HG03442 (cell line): Measurements from ENCODE around the gene ZYG11A.
"Not testable (repeated sequence)": the region's sequence is repeated elsewhere in the genome, so short reads cannot be mapped to it uniquely, and the experiment has no call there.

Experiments used
- ATAC-seq: cut with Tn5 transposase; IDR thresholded peaks from one replicate; pipeline ENCODE4 v1.9.1; 2021; ENCODE audit warnings: mild to moderate bottlenecking, moderate library complexity; ENCODE audit not compliant: unreplicated experiment

The ZYG11A gene

GRCh38 chr1:52842643-52843310 lies at the start of gene ZYG11A:
Gene ZYG11A (plus strand): TSS chr1:52842760. CDS start chr1:52842884, 124 bp downstream.
- peak; percentile 86 for ATAC-seq

DNA sequence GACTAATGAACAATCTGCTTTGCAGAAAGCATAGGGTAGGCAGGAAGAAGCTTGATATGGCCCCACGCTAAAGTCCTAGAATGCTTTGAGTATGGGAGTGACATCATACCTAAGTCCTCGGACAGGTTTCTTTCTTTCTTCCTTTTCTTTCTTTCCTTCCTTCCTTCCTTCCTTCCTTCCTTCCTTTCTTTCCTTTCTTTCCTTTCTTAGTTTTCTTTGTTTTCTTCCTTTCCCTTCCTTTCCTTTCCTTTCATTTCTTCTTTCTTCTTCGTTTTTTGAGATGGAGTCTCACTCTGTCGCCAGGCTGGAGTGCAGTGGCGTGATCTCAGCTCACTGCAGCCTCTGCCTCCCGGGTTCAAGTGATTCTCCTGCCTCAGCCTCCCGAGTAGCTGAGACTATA lies 48.8 kb upstream of the ZYG11A start:
- not testable (repeated sequence) for ATAC-seq

- ATAC-seq: no peak
Observed at GRCh38 chr1:52795464-52795863, 47.1 kb upstream of the ZYG11A start.

- ATAC-seq: no peak
Observed at GRCh38 chr1:52798331-52798730, 44.2 kb upstream of the ZYG11A start.

DNA sequence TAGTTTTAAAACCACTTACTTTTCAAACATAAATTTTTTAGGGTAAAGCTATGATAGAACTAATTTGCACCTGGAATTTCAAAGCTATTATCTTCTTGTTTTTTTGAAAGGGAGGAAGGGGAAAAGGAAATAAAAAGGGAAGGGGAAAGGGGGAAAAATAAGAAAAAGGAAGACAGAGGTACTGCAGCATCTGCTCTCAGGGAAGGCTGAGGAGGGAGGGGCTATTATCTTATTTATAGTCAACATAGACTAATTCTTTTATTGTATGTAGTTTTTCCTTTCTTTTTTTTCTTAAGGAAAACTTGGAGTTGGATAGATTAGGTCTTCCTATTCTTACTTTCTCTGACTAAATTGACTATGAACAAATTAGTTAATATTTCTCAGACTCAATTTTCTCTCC lies 41.5 kb upstream of the ZYG11A start:
- ATAC-seq: no peak

DNA sequence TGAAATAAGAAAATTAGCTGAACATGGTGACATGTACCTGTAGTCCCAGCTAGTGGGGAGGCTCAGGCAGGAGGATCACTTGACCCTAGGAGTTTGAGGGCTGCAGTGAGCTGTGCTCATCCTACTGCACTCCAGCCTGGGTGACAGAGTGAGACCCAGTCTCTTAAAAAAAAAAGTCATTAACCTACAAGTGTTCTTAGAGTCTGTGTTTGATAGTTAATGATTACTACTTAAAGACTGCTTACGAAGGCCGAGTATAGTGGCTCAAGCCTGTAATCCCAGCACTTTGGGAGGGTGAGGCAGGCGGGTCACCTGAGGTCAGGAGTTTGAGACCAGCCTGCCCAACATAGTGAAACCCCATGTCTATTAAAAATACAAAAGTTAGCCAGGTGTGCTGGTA lies 38.5 kb upstream of the ZYG11A start:
- ATAC-seq: not testable (repeated sequence)

DNA sequence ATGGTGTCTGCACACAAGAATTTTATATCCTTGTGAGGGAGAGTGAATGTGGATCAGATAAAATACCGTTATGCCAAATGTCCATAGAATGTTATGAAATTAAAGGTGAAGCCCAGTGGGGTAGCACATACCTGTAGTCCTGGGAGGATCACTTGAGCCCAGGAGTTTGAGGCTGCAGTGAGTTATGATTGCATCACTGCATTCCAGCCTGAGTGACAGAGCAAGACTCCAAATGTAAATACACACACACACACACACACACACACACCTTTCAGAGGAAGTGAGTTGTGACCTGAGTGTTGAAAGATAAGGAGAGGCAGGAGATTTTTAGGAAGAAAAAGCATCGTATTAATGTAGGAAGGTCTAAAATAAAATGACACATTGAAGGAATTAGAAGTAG lies 28.1 kb upstream of the ZYG11A start:
- no peak for ATAC-seq

DNA sequence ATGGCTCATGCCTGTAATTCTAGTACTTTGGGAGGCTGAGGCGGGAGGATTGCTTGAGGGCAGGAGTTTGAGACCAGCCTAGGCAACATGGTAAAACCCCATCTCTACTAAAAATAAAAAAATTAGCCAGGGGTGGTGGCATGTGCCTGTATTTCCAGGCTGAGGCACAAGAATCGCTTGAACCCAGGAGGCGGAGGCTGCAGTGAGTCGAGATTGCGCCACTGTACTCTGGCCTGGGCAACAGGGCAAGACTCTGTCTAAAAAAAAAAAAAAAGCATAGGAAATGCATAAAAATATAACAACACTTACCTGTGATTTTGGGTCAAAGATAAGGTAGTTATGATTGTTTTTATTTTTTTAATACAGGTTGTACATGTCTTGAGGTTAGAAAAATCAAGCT lies 21.7 kb upstream of the ZYG11A start:
- ATAC-seq: not testable (repeated sequence)

DNA sequence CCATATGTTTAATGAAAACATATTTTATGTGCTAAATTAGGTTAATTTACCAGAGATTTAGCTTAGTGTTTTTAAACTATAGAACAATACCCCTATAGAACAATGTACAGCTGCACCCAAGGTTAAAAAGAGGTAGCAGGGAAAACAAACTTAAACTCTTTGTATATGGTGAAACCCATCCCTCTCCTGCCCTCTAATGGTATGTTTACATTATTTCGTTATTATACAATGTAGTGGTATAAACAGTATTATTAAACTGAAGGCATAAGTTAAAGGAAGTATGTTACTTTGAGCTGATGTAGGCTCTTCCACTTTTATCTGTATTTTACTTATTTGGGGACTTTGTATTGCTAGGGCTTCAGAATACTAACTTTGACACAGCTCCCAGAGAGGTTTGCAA lies 16.7 kb upstream of the ZYG11A start:
- no peak for ATAC-seq

DNA sequence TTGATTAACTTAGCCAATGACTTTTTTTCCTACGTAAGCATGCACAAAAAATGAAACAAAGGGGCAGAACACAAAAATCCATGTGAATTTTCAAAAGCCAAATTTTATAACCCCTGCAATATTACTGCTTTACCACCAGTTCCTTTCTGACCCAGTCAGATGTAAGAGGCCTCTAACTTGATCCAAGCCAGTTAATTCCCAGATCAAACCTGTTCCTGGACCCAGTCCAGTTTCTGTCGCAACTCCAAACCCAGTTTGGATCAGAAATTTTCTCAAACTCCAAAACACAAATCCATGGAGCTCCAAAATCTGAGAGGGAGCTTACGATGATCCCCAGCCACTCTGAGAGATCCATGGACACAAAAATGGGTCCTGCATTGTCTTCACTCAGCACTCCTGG lies 7.8 kb upstream of the ZYG11A start:
- no peak for ATAC-seq

GRCh38 chr1:52836035-52836434 lies 6.5 kb upstream of the ZYG11A start:
- no peak for ATAC-seq

- ATAC-seq: not testable (repeated sequence)
Observed at GRCh38 chr1:52839175-52839574, 3.4 kb upstream of the ZYG11A start.

DNA sequence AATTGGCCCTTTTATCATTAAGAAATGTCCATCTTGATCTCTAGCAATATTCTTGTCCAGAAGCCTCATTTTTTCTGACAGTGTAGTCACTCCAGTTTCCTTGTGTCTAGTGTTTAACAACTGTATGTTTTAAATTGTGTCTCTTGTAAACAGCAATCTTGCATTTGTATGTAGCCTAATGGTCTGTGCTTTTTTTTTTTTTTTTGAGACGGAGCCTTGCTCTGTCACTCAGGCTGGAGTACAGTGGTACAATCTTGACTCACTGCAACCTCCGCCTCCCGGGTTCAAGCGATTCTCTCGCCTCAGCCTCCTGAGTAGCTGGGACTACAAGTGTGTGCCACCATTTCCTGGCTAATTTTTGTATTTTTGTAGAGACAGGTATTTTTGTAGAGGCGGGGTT lies 2.6 kb downstream of the ZYG11A start:
- ATAC-seq: not testable (repeated sequence)

GRCh38 chr1:52848423-52848822 lies 5.9 kb downstream of the ZYG11A start:
- no peak for ATAC-seq

DNA sequence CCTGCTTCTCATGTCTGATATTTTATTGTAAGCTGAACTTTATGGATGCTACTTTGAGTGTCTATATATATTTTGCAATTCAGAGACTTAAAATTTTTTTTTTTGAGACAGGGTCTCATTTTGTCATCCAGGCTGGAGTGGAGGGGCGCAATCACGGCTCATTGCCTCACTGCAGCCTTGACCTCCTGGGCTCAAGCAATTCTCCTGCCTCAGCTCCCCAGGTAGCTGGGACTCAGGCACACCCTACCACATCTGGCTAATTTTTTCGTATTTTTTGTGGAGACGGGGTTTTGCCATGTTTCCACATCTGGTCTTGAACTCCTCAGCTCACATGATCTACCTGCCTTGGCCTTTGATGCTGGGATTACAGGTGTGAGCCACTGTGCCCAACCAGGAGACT lies 8.4 kb downstream of the ZYG11A start:
- no peak for ATAC-seq

- ATAC-seq: no peak
Observed at GRCh38 chr1:52852854-52853253, 10.3 kb downstream of the ZYG11A start.

GRCh38 chr1:52855584-52855983 lies 13.0 kb downstream of the ZYG11A start:
- no peak for ATAC-seq

DNA sequence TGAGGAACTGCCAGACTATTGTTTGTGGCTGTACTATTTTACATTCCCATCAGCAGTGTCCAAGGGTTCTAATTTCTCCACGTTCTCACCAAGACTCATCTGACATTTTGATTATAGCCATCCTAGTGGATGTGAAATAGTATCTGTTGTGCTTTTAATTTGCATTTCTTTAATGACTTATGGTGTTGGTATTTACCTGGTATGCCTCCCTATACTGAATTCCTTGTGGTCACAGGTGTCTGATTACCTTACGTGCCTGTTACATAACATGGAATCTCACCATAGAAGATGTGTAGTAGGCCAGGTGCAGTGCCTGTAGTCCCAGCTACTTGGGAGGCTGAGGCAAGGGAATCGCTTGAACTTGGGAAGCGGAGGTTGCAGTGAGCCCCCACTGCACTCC lies 13.5 kb downstream of the ZYG11A start:
- no peak for ATAC-seq

- no peak for ATAC-seq
Observed at GRCh38 chr1:52857443-52857842, 14.9 kb downstream of the ZYG11A start.

DNA sequence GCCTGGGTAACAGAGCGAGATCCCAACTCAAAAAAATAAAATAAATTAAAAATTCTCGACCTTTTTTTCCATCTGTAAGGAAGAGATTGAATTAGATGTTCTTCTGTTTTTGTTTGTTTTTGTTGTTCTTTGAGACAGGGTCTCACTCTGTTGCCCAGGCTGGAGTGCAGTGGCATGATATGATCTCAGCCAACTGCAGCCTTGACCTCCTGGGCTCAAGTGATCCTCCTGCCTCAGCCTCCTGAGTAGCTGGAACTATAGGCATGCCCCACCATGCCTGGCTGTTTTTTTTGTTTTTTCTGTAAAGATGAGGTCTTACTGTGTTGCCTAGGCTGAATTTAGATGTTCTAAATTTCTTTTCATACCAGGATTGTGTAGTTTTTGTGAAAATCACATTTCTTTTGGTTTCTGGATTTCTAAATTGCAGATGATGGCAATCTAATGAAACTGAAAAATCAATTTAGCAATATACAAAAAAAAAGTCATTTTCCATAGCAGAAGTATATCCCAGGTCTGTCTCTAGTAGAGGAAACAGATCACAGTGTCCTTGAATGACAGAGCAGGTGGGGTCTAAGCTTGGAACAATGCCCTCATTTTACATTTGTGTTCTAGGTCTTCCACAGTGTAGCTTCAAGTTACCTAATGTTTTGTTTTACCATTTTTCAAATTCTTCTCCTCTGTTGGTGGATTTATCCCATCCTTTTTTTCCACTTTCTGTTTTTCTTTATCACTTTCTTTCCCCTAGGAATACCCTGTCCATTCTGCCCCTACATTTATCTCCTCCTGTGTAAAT lies 20.3 kb downstream of the ZYG11A start:
- no peak for ATAC-seq

- ATAC-seq: peak; percentile 92
Observed at GRCh38 chr1:52867087-52867863, 24.7 kb downstream of the ZYG11A start.

DNA sequence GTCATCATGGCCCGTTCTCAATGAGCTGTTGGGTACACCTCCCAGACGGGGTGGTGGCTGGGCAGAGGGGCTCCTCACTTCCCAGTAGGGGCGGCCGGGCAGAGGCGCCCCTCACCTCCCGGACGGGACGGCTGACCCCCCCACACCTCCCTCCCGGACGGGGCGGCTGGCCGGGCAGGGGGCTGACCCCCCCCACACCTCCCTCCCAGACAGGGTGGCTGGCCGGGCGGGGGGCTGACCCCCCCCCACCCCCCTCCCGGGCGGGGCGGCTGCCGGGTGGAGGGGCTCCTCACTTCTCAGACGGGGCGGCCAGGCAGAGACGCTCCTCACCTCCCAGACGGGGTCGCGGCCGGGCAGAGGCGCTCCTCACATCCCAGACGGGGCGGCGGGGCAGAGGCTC lies 27.2 kb downstream of the ZYG11A start:
- ATAC-seq: not testable (repeated sequence)
